Hepatocyte (in vitro differentiated cells): Measurements from ENCODE around the gene RASSF6. TPM values are rescaled to one million over a fixed set of nuclear protein-coding genes. Genes with fewer than 3 reads are reported as not detected.
A peak's percentile ranks its signal among the peaks of the same experiment; 100 is the strongest.

Experiments
- DNase-seq: peaks from one replicate; pipeline ENCODE4 v3.0.0-alpha.2; 2016; ENCODE audit warnings: low spot score
- H2AFZ ChIP-seq: fragments of 200-600 bp; sonication (generic); 2 replicates; pipeline ENCODE4 v1.6.0; 2016; ENCODE audit warnings: antibody characterized with exemption, mild to moderate bottlenecking
- H3K27ac ChIP-seq: fragments of 200-600 bp; sonication (generic); 2 replicates; pipeline ENCODE4 v1.5.1; 2016; ENCODE audit warnings: mild to moderate bottlenecking
- H3K27me3 ChIP-seq: fragments of 200-600 bp; sonication (generic); 2 replicates; pipeline ENCODE4 v1.6.1; 2016
- H3K36me3 ChIP-seq: fragments of 200-600 bp; sonication (generic); replicated peaks from 2 replicates; pipeline ENCODE4 v1.5.1; 2016; ENCODE audit warnings: low read depth; ENCODE audit not compliant: insufficient read depth
- H3K4me1 ChIP-seq: fragments of 200-600 bp; sonication (generic); 2 replicates; pipeline ENCODE4 v1.5.1; 2016; ENCODE audit warnings: mild to moderate bottlenecking, moderate library complexity; ENCODE audit not compliant: insufficient read depth
- H3K4me2 ChIP-seq: fragments of 200-600 bp; sonication (generic); 2 replicates; pipeline ENCODE4 v1.6.0; 2016
- H3K4me3 ChIP-seq: fragments of 200-600 bp; sonication (generic); 2 replicates; pipeline ENCODE4 v1.5.1; 2016; ENCODE audit warnings: mild to moderate bottlenecking
- H3K79me2 ChIP-seq: fragments of 200-600 bp; sonication (generic); 2 replicates; pipeline ENCODE4 v1.6.0; 2017; ENCODE audit warnings: mild to moderate bottlenecking
- H3K9me2 ChIP-seq: fragments of 200-600 bp; sonication (generic); replicated peaks from 2 replicates; pipeline ENCODE4 v1.6.0; 2017; ENCODE audit warnings: mild to moderate bottlenecking; ENCODE audit not compliant: insufficient read depth
- H3K9me3 ChIP-seq: fragments of 200-600 bp; sonication (generic); 2 replicates; pipeline ENCODE4 v1.5.1; 2016; ENCODE audit warnings: low read depth, mild to moderate bottlenecking
- H4K20me1 ChIP-seq: fragments of 200-600 bp; sonication (generic); 2 replicates; pipeline ENCODE4 v1.6.0; 2016; ENCODE audit warnings: mild to moderate bottlenecking; ENCODE audit not compliant: insufficient read depth, poor library complexity, severe bottlenecking
- CTCF ChIP-seq: fragments of 200-600 bp; sonication (generic); IDR thresholded peaks from 2 replicates; pipeline ENCODE4 v1.5.1; 2016; ENCODE audit warnings: antibody characterized with exemption, mild to moderate bottlenecking; ENCODE audit not compliant: poor library complexity
- EZH2 ChIP-seq: fragments of 200-600 bp; sonication (generic); IDR thresholded peaks from 2 replicates; pipeline ENCODE4 v1.6.1; 2016; ENCODE audit warnings: antibody characterized with exemption, mild to moderate bottlenecking, borderline replicate concordance
- EZH2phosphoT487 ChIP-seq: fragments of 200-600 bp; sonication (generic); IDR thresholded peaks from one replicate; pipeline ENCODE4 v1.6.1; 2018; ENCODE audit warnings: antibody characterized with exemption, mild to moderate bottlenecking, low read depth, moderate library complexity; ENCODE audit not compliant: unreplicated experiment, severe bottlenecking
- WGBS: methylation state at CpG from one replicate; pipeline ENCODE4 v1.1.6; 2016; ENCODE audit warnings: low lambda C conversion rate; ENCODE audit errors: missing lambda C conversion rate; 5-methylcytosine and 5-hydroxymethylcytosine counted together
- polyA plus RNA-seq: library from polyadenylated mRNA; unstranded; fragments of >200 nt; fragmentation: Nextera tagmentation; extraction: Ambion mirVana; gene quantifications from 2 replicates; pipeline ENCODE4 v1.2.1, GENCODE V29; 2016
- total RNA-seq: library from RNA; depleted of rRNA; stranded (reverse); fragments of >200 nt; gene quantifications from 2 replicates; pipeline ENCODE4 v1.2.3, GENCODE V29; 2014

Gene RASSF6
- total and polyA plus RNA-seq, 2 experiments from 2014 or later, result 2.1 to 6.5 TPM

GRCh38 chr4:73653695-73654106, 33.5 kb upstream of the RASSF6 start:
- H3K9me3 ChIP-seq, result no peaks in the 10 kb centered on the region
- TF ChIP-seq EZH2phosphoT487 (no peak), CTCF (peak; percentile 49)
- no peaks in the 10 kb centered on the region for H3K36me3 ChIP-seq
- no peaks in the 10 kb centered on the region for H4K20me1 ChIP-seq
- H2AFZ ChIP-seq, result no peak overlapping the region
- H3K4me1 ChIP-seq, result no peaks in the 10 kb centered on the region
- no peak overlapping the region for H3K4me3 ChIP-seq
- H3K27me3 ChIP-seq, result no peaks in the 10 kb centered on the region
- no peak overlapping the region for H3K4me2 ChIP-seq
- peak; percentile 65 for DNase-seq
- no peaks in the 10 kb centered on the region for H3K9me2 ChIP-seq
- 3% methylated on average over 6 of the region's 7 CpGs for WGBS
- H3K79me2 ChIP-seq, result no peaks in the 10 kb centered on the region
- H3K27ac ChIP-seq, result no peak overlapping the region

GRCh38 chr4:73650250-73650649, 30.0 kb upstream of the RASSF6 start:
- TF ChIP-seq CTCF, result no peak
- TF ChIP-seq EZH2phosphoT487, result no peak
- no peak for TF ChIP-seq EZH2
- no peaks in the 10 kb centered on the region for H3K4me1 ChIP-seq
- H3K27ac ChIP-seq, result no peak overlapping the region
- WGBS, result 60% methylated on average over 3 of the region's 3 CpGs
- no peaks in the 10 kb centered on the region for H3K9me3 ChIP-seq
- DNase-seq, result no peak
- no peaks in the 10 kb centered on the region for H3K36me3 ChIP-seq
- no peak overlapping the region for H3K4me2 ChIP-seq
- no peaks in the 10 kb centered on the region for H3K27me3 ChIP-seq
- H4K20me1 ChIP-seq, result no peaks in the 10 kb centered on the region
- no peak overlapping the region for H2AFZ ChIP-seq
- H3K79me2 ChIP-seq, result no peaks in the 10 kb centered on the region
- H3K9me2 ChIP-seq, result no peaks in the 10 kb centered on the region
- H3K4me3 ChIP-seq, result no peak overlapping the region

GRCh38 chr4:73648478-73648877, 28.2 kb upstream of the RASSF6 start:
- Histone ChIP-seq H3K27ac (no peak overlapping the region), H3K9me2 (no peaks in the 10 kb centered on the region), H3K4me3 (no peak overlapping the region), H3K79me2 (no peaks in the 10 kb centered on the region), H3K4me2 (no peak overlapping the region), H3K27me3 (no peaks in the 10 kb centered on the region), H3K36me3 (no peaks in the 10 kb centered on the region), H4K20me1 (no peaks in the 10 kb centered on the region), H3K4me1 (no peaks in the 10 kb centered on the region), H2AFZ (no peak overlapping the region), H3K9me3 (no peaks in the 10 kb centered on the region)
- no peak for DNase-seq
- TF ChIP-seq EZH2phosphoT487 (no peak), EZH2 (no peak), CTCF (no peak)
- WGBS, result 76% methylated on average over 3 of the region's 3 CpGs

GRCh38 chr4:73646117-73646516, 25.9 kb upstream of the RASSF6 start:
- Histone ChIP-seq H3K4me3 (no peak overlapping the region), H3K79me2 (no peaks in the 10 kb centered on the region), H3K27ac (no peak overlapping the region), H3K9me3 (no peaks in the 10 kb centered on the region), H3K4me1 (no peaks in the 10 kb centered on the region), H4K20me1 (no peaks in the 10 kb centered on the region), H3K27me3 (peaks cover 6% of the 10 kb centered on the region), H2AFZ (no peak overlapping the region), H3K4me2 (no peak overlapping the region), H3K36me3 (no peaks in the 10 kb centered on the region), H3K9me2 (no peaks in the 10 kb centered on the region)
- WGBS, result 71% methylated on average over 6 of the region's 6 CpGs
- DNase-seq, result no peak
- no peak for TF ChIP-seq EZH2phosphoT487
- no peak for TF ChIP-seq CTCF
- no peak for TF ChIP-seq EZH2
